GM21717 (cell line): Measurements from ENCODE around the gene RTBDN.
"Not testable (repeated sequence)": the region's sequence is repeated elsewhere in the genome, so short reads cannot be mapped to it uniquely, and the experiment has no call there.

ENCODE experiments used
- ATAC-seq: cut with Tn5 transposase; IDR thresholded peaks from one replicate; pipeline ENCODE4 v1.9.1; 2021; ENCODE audit warnings: mild to moderate bottlenecking, moderate library complexity; ENCODE audit not compliant: unreplicated experiment

The RTBDN gene

DNA sequence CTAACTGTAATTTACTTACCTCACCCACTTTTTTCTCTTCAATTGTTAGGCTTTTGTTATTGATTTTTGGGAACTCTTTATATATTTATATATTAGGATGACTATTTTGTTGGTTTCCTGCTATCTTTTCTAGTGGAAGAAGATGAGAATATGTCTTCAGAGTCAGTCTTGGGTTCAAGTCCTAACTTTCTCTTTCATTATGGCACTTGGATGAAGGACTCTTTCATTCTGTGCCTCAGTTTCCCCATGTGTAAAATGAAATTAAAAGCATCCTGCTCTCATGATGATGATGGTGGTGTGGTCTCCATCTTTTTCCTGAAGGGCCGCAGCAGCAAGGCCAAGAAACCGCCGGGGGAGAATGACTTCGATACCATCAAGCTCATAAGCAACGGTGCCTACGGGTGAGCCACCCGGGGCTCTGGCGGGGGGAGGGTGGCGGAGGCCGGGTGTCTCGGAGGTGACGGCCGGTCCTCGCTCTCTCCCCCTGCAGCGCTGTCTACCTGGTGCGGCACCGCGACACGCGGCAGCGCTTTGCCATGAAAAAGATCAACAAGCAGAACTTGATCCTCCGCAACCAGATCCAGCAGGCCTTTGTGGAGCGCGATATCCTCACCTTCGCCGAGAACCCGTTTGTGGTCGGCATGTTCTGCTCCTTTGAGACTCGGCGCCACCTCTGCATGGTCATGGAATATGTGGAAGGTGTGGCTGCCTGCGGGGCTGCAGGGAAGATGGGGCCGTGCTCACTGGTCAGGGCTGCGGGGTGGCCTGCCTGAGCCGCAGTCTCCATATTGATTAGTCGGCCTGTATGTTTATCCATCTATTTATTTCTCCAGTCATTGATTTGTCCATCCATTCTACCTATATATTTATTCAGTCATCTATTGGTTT lies 23.9 kb upstream of the RTBDN start:
- no peak for ATAC-seq

DNA sequence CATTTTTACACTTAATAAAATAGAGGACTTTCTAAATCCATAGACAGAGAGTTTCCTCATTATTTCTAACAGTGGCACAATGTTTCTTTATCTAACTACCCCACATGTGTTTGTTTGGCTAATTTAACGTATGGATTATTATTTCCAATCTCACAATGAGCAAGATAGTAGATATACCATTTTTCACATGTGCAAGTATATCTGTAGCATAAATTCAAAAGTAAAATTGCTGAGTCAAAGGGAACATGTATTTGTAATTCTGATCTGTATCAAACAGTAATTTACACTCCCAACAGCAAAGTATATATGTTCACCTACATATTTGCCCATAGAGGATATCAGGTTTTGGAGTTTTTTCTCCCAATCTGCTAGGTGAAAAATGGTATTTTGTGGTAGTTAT lies 22.3 kb upstream of the RTBDN start:
- no peak for ATAC-seq

DNA sequence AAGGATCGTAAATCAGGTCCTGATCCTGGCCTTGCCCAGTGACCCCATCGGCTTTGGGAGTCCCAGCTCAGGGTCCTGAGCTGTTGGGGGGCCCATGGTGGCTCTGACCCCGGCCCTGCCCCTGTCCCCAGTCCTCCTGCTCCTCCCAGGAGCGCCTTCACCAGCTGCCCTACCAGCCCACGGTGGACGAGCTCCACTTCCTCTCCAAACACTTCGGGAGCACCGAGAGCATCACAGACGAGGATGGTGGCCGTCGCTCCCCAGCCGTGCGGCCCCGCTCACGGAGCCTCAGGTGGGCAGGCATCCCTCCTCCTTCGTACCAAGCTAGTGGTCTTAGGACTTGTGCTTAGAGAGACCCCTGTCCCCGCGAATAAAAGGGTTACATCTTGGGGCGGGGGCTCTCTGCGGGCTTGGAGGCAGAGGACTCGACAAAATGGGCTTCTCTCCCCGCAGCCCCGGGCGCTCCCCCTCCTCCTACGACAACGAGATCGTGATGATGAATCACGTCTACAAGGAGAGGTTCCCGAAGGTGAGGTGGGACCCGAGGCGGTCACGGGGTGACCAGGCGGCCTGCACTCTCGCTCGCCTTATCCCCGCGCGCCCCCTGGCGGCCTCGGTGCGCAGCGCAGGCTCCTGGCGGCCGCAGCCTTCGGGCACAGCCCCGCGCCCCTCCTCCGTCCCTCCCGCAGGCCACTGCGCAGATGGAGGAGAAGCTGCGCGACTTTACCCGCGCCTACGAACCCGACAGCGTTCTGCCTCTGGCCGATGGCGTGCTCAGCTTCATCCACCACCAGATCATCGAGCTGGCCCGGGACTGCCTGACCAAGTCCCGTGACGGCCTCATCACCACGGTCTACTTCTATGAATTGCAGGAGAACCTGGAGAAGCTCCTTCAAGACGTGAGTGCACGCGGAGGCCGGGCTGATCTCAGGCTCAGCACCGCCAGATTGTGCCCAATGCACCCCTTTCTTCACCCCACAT lies 13.1 kb upstream of the RTBDN start:
- ATAC-seq, result no peak

DNA sequence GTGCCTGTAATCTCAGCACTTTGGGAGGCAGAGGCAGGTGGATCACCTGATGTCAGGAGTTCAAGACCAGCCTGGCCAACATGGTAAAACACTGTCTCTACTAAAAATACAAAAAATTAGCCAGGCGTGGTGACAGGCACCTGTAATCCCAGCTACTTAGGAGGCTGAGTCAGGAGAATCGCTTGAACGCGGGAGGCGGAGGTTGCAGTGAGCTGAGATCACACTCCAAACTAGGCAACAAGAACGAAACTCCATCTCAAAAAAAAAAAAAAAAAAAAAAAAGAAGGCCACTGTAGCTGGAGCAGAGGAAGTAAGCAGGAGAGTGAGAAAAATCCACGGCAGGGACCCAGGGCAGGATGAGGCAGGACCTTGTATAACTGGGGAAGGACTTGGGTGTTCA lies 12.2 kb upstream of the RTBDN start:
- not testable (repeated sequence) for ATAC-seq

DNA sequence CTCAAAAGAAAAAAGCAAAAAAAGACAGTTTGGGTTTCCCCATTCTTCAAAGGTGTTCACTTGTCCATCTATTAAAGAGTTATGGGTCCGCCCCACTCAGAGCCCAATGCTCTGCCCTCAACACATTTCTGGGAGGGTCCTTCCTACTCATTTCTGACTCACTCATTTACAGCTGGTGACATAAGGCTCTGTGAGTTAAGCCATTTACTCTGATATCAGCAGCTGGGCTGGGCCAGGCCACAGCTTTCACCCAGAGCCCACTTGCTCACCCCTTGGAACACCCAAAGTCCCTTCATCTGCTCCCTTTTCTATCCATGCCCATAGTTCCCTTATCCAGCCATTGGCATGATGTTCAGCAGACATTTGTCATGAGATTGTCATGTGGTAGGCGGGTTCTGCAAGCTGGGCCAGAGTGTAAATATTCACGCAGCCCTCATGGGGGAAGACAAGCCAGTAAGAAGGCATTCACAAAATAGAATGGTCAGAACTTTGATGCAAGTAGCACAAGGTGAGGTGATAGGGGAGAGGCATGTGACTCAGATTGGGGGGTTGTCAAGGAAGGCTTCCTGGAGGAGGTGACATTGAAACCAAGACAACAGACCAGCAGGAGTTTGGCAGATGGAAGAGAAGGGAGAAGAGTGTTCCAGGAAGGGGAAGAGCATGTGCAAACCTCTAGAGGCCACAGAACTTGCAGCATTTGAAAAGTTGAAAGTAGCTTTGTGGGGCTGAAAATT lies 9.8 kb upstream of the RTBDN start:
- no peak for ATAC-seq

DNA sequence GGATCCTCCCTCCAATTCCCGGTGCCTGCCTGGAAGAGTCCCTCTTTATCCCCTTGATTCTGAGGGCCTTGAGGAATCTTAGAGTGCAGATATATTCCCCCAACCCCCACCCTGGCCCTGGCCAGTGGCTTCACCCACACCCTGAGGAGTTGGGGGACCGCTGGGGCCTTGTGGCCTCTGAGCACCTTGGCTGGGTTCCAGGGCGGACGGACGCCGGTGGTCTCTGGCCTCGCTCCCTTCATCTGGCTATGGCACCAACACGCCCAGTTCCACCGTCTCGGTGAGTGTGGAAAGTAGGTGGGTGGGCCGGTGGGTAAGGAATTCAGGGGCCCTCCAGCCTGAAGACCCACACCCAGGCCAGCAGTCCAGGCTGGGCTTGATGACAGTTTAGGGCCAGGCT lies 8.9 kb upstream of the RTBDN start:
- ATAC-seq, result no peak

DNA sequence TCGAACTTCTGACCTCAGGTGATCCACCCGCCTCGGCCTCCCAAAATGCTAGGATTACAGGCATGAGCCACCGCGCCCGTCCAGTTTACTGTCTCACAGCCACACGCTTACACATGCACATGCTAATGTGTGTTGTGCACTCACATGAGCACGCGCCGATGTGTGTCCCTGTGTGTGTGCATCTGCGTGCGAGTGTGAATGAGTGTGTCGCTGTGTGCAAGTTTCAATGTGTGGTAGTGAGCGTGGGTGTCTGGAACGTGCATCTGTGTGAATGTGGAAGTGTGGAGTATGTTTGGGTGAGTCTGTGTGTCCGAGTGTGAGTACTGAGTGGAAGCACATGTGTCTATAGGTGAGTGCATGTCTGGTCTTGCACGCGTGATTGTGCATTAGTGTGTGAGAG lies 8.1 kb upstream of the RTBDN start:
- no peak for ATAC-seq

DNA sequence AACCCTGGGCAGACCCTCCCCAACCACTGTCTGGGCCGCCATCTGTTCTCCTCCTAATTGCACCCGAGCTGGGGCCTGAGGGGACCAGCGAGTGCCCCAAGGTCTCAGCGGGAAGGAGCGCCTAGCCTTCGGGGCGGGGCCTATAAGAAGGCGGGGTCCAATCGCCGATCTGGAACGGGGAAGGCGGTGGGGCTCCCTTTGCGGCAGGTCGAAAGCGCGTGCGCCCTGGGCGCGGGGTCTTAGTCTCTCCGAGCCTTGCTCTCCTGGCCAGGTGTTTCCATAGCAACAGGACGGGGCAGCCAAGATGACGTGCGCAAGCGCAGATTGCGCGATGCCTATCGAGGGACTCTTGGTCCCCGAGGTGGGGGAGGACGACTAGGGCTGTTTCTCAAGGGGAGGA lies 6.7 kb upstream of the RTBDN start:
- no peak for ATAC-seq

DNA sequence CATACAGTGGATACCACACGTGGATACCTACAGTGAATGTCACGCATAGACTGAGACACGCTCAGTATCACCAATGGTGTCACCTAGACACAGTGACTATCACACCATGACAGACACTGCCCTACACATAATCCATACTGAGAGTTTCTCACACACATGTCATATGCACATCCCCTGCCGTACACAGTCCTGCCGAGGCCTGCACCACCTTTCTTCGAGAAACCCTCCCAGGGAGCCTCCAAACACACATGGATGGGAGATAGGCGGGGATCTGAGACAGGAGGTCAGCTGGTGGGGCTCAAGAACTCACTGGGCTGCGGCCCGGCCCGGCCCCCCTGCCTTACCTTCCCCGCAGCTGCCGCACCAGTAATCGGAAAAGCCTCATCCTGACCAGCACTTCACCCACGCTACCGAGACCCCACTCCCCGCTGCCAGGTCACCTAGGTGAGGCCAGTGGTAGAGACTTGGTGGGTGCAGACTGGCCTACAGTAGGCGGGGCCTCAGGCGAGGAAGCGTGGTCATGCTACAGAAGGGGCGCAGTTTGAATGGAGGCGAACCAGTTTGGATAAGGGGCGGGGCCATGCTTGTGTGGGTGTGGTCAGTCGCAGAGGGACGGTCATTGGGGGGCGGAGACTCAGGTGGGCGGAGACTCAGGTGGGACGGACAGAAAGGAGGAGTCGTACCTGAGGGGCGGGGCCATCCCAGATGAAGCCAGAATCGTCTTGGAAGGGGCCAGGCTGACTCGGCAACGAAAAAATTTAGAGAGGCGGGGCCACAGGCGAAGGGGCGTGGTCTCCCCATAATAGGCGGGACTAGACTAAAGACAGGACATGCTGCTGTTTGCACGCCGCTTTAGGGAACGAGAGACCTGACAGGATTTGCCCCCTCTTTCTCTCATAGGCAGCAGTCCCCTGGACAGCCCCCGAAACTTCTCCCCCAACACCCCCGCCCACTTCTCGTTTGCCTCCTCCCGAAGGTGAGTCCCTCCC lies 6.0 kb upstream of the RTBDN start:
- no peak for ATAC-seq

DNA sequence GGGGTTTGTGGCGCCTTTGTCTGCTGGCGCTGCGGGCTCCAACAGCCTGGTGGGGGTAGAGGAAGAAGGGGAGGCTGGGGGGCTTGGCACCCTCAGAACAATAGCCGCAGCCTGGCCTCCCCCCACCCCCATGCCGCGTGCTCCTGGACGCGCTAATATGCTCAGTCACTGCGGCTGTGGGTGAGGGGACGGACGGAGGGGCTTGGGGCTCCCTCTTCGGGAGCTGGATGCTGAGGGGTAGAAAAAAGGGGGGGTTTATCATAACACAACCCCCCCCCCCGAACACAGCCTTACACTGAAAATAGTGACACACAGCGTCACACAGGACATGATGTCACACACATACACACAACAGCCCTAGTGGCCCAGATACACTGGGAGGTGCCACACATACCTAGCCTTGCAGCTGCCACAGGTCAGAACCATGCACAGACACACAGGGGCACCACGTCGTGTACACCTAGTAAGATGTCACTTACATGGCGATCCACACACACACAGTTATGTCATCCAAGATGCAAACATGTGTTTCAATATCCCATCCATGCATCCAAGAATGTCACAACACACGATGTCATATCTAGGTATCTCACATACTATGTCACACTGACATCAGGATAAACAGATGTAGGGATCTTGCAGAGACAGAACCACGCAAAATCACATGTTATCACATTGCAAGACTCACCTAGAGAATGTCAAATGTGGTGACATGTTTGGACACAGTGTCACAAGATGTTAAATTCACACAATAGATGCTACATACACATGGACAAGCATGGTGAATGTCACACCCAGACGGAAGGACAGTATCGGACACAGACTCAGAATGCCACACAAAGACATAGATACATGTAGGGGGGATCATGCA lies 4.7 kb upstream of the RTBDN start:
- no peak for ATAC-seq

DNA sequence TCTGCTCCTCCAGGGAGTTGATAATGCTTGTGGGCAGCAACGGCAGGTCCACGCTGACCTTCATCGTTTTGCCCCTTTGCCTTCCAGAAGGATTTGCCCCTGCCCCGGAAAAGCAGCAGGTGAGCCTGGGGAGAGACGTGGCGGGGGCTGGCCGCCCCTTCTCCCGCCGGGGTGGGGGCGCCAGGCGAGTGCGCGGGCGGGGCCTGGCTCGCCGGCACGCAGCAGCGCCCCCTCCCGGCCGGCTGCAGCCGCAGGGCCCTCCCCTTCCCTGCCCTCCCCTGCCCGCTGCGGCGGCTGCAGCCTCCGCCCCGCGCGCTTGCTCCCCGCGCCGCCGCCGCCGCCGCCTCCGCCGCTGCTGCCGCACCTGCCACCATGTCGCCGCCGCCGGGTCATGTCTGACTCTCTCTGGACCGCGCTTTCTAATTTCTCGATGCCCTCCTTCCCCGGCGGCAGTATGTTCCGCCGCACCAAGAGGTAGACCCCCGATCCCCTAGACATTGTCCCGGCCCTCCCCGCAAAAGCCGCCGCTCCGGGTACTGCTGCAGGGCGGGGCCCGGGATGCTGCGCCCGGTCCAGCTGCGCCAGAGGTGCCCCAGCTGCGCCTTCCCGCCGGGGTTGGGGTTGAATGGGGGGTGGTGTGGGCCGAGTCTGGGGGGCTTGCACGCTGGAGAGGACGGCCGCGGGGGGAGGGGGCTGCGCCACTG lies 4.0 kb upstream of the RTBDN start, which contains the start of gene MAST1:
TSS of gene MAST1 (plus strand) at position 334 of the 704 bp plus-strand sequence. CDS start at position 392, 58 bp downstream.
- ATAC-seq, result no peak

DNA sequence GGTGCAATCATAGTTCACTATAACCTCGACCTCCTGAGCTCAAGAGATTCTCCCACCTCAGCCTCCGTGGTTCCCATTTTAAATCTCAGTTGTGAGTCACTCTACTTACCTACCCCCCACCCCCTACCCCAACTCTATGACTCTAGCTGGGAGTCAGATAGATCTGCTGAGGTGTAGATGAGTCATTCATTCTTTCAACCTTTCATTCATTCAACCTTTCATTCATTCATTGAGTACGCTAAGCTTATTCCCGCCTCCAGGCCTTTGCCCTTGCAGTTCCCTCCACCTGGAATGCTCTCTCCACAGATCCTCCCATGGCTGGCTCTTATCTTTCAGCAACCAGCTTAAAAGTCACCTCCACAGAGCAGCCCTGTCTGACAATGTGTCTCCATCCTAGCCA lies 2.8 kb upstream of the RTBDN start:
- ATAC-seq, result no peak

DNA sequence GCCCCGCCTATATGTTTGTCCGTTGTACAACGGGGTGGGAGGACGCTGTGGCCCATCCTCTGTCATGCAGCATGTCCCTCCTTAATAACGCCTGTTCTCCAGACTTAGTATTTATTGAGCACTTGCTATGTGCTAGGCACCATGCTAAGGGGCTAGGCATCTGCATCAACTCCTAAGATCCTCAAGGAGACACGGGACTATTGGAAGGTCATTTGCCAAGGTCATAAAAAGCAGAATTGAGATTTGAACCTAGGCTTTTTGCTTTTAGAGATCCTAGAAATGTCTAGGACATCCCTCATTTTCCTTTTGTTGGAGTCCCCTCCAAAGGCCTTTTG lies 2.1 kb upstream of the RTBDN start:
- no peak for ATAC-seq

DNA sequence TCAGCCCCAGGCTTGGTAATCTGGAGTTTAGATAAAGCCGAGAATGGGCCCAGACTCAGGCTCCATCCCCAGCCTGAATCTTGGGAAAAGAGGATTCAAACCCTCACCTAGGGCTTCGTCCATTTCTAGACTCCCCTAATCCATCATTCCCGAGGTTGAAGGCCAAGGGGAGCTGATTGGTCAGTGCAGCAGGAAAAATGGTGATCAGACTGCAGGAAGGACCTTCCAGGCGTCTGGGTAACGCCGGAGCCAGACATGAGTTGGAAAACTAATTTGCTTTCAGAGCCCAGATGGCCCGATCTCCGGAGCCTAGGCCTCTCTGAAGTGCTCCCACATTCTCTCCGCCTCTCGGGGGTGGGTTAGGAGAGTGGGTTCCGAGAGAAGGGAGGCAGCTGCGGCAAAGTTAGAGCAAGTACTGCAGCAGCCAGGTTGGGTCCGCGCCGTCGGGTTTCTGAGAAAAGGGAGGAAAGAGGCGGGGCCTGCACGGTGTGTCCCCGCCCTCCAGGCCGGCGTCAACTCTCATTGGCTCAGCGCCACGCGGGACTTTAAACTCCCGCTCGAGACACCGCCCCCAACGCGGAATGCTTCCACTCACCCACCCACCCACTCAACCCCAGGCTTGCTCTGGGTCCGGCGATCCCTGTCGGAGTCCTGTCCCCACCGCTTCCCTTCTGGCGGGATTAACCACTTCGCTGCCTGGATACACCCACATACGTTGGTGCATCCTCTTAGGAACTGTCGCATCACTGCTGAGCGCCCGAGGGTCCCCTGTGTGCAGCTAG lies 788 bp upstream of the RTBDN start:
- ATAC-seq, result no peak

DNA sequence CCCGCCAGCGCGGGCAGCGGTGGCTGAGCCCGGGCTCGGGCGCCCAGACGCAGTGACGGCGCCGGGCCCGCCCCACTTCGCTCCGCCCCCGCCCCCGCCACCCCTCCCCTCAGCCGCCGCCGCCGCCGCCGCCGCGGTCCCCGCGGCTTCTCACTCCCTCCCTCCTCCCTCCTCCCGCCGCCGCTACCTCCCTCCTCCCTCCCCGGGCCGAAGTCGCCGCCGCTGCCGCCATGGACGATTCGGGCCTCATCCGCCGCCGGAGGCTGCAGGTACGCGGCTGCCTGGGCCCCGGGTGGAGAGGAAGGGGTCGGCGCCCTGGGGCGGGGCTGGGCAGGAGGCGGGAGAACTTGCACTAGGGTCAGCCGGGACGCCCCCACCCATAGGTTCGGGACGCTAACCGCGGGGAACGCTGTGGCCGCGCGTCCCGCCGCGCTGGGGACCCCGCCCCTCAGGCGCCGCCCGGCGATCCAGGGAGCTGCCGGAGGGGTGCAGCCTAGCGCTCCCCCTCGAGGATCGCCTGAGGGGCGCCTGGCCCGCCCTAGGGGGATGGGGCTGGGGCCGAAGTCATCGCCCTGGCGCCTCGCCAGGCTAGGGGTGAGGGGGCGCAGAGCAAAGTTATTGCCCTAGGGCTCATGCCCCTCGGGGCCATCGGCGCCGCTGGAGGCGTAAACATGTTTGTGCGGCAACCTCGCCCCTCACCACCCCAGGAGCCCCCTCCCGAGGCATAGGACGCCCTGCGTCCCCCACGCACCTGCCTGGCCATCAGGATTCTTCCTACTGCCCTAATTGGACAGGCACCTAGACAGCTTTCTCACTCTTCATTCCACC lies 427 bp downstream of the RTBDN start:
- ATAC-seq, result no peak

DNA sequence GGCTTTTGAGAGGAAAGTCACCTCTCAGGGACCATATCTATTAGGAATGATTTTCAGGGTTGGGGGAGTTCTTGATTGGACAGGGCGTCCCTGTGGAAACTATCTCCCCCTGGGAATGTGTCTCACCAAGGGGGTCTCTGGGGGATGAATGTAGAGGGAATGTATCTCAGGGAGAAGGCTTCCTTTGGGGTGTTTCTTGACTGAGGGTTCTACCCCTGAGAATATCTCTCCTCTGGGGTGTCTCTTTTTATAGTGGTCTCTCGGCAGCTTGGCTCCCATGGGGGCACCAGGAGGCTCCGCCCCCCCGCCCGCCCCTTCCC lies 1.0 kb downstream of the RTBDN start:
- ATAC-seq, result no peak

DNA sequence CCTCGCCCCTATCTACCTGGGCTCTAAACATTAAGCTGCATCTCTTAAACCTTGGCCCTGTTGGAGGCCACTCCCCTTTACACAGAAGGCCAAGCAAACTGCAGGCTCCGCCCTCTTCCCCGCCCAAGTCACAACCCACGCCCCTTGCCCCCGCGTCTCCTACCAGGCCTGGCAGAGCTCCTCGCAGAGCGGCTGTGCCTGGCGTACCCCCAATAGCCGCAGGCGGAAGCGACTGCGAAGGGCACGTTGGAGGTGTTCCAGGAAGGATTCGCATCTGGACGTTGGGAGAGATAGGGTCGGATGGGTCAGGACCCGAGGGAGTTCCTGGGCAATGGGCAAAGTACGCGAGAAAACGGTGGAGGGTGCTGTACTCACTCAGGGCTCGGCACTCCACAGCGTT lies 5.9 kb downstream of the RTBDN start:
- ATAC-seq, result no peak
